Central memory CD4-positive, alpha-beta T cell (primary cell): ENCODE results near the gene ZHX3.
"Not testable (repeated sequence)": the region's sequence is repeated elsewhere in the genome, so short reads cannot be mapped to it uniquely, and the experiment has no call there.

Experiments used
- DNase-seq: peaks from one replicate; pipeline ENCODE4 v3.0.0; 2022

The ZHX3 gene

GRCh38 chr20:41255655-41256054 lies 61.9 kb downstream of the ZHX3 start:
- DNase-seq: no peak

- no peak for DNase-seq
These were observed 67.9 kb downstream of the ZHX3 start for GRCh38 chr20:41249411-41250281.

- no peak for DNase-seq
These were observed 69.0 kb downstream of the ZHX3 start for GRCh38 chr20:41248368-41249024.

- no peak for DNase-seq
These were observed 69.8 kb downstream of the ZHX3 start for GRCh38 chr20:41247523-41248367.

- no peak for DNase-seq
These were observed 72.3 kb downstream of the ZHX3 start for GRCh38 chr20:41245086-41245707.

- no peak for DNase-seq
These were observed 74.7 kb downstream of the ZHX3 start for GRCh38 chr20:41242807-41243206.

- DNase-seq: no peak
These were observed 75.2 kb downstream of the ZHX3 start for GRCh38 chr20:41242352-41242751.

- not testable (repeated sequence) for DNase-seq
These were observed 80.3 kb downstream of the ZHX3 start for GRCh38 chr20:41237233-41237632.

GRCh38 chr20:41236818-41237217 lies 80.7 kb downstream of the ZHX3 start:
- not testable (repeated sequence) for DNase-seq

GRCh38 chr20:41234546-41234945 lies 83.0 kb downstream of the ZHX3 start:
- DNase-seq: no peak

- DNase-seq: no peak
These were observed 83.5 kb downstream of the ZHX3 start for GRCh38 chr20:41234041-41234440.

GRCh38 chr20:41232973-41233926 lies 84.3 kb downstream of the ZHX3 start:
- DNase-seq: no peak

- DNase-seq: no peak
These were observed 86.4 kb downstream of the ZHX3 start for GRCh38 chr20:41231136-41231535.

- DNase-seq: no peak
These were observed 87.4 kb downstream of the ZHX3 start for GRCh38 chr20:41230136-41230535.

- no peak for DNase-seq
These were observed 88.3 kb downstream of the ZHX3 start for GRCh38 chr20:41229259-41229658.

- no peak for DNase-seq
These were observed 88.7 kb downstream of the ZHX3 start for GRCh38 chr20:41228858-41229257.

- DNase-seq: no peak
These were observed 91.1 kb downstream of the ZHX3 start for GRCh38 chr20:41226426-41226825.

- DNase-seq: no peak
These were observed 92.4 kb downstream of the ZHX3 start for GRCh38 chr20:41225091-41225490.

- DNase-seq: no peak
These were observed 93.2 kb downstream of the ZHX3 start for GRCh38 chr20:41224281-41224680.

- no peak for DNase-seq
These were observed 94.4 kb downstream of the ZHX3 start for GRCh38 chr20:41223112-41223511.

GRCh38 chr20:41222703-41223102 lies 94.8 kb downstream of the ZHX3 start:
- DNase-seq: no peak

GRCh38 chr20:41222296-41222695 lies 95.2 kb downstream of the ZHX3 start:
- no peak for DNase-seq
